ENCODE measurements around the gene NEO1. TPM values are rescaled to one million over a fixed set of nuclear protein-coding genes. Genes with fewer than 3 reads are reported as not detected.

The NEO1 gene
- total and polyA plus RNA-seq, 7 donors = 2.5 to 33.3 (median 22.5) TPM

DNA sequence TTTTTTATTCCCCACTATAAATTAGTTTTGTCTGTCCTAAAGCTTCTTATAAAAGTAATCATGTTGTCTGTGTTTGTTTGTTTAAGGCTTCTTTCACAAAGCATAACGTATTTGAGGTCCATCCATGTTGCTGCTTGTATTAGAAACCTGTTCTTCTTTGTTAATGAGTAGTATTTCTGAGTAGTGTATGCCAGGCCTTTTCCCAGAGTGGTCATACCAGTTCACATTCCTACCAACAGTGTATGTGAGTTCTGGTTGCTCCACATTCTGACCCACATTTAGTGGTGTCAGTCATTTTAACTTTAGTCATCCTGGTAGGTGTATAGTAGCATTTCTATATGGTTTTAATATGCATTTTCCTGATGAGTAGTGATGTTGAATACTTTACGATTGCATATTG, 98.6 kb downstream of the NEO1 start:
- intact Hi-C loops (cut with DNase I) = no loop called here
- Histone ChIP-seq H3K9me3 (peaks cover 14% of the 10 kb centered on the region), H3K4me3 (no peak overlapping the region), H3K4me1 (peaks cover 35% of the 10 kb centered on the region), H3K27me3 (ENCODE audit: insufficient read depth in 3 of 3, low read length in 2 of 3) (no peaks in the 10 kb centered on the region), H3K36me3 (ENCODE audit: insufficient read depth in 1 of 2, low read depth in 1 of 2) (no peaks in the 10 kb centered on the region), H3K27ac (peak overlapping the region; percentile 79)
- TF ChIP-seq, protein P1, sequence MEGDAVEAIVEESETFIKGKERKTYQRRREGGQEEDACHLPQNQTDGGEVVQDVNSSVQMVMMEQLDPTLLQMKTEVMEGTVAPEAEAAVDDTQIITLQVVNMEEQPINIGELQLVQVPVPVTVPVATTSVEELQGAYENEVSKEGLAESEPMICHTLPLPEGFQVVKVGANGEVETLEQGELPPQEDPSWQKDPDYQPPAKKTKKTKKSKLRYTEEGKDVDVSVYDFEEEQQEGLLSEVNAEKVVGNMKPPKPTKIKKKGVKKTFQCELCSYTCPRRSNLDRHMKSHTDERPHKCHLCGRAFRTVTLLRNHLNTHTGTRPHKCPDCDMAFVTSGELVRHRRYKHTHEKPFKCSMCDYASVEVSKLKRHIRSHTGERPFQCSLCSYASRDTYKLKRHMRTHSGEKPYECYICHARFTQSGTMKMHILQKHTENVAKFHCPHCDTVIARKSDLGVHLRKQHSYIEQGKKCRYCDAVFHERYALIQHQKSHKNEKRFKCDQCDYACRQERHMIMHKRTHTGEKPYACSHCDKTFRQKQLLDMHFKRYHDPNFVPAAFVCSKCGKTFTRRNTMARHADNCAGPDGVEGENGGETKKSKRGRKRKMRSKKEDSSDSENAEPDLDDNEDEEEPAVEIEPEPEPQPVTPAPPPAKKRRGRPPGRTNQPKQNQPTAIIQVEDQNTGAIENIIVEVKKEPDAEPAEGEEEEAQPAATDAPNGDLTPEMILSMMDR (IDR thresholded peaks at IDR 0.05) = no peak
- ATAC-seq (peak; percentile 65 to 77 (median 66)), DNase-seq (no peak)
- WGBS, 3 donors = 62 to 67% (median 65%) methylated on average over 2 of the region's 2 CpGs

DNA sequence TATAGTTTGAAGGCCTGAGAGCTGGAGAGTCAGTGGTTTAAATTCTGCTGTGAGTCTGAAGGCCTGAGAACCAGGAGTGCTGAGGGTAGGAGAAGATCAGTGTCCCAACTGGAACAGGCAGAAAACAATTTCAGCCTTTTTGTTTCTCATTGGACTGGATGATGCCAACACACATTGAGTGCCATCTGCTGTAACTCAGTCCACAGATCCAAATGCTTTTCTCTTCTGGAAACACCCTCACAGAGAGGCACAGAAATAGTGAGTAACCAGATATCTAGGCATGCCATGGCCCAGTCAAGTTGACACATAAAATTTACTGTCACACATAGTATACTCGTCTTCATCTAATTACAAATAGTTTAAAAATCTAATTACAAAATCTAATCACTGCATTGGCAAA, 100.8 kb downstream of the NEO1 start:
- WGBS, 3 donors = 13 to 41% (median 26%) methylated on average over 1 of the region's 1 CpG
- TF ChIP-seq, protein P1 (IDR thresholded peaks at IDR 0.05) = no peak
- H3K9me3 ChIP-seq = peaks cover 16% of the 10 kb centered on the region
- no peaks in the 10 kb centered on the region for H3K27me3 ChIP-seq (ENCODE audit: insufficient read depth in 3 of 3, low read length in 2 of 3)
- DNase-seq = no peak
- intact Hi-C loops (cut with DNase I) = no loop called here
- H3K4me3 ChIP-seq = no peak overlapping the region
- peak overlapping the region; percentile 79 for H3K27ac ChIP-seq
- peak; percentile 88 to 95 (median 94) for ATAC-seq
- peaks cover 35% of the 10 kb centered on the region for H3K4me1 ChIP-seq
- H3K36me3 ChIP-seq (ENCODE audit: insufficient read depth in 1 of 2, low read depth in 1 of 2) = no peaks in the 10 kb centered on the region

DNA sequence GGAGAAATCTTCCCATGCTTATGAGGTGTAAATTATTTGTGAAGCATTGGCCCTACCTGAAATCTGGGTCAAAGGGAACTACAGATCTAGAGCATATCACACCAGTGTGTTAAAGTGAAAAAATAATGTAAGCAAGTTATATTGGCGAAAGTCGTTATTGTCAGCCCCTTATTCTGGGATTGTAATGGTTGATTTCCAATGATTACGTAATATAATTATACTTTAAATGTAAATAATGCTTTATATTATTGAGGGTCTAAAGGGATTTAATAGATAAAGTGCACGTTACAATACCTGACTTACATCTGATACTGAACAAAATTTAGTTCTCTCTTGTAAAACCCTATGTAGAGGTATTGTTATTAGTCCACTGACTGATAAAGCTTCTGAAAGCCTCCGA, 101.2 kb downstream of the NEO1 start:
- H3K4me1 ChIP-seq = peaks cover 35% of the 10 kb centered on the region
- DNase-seq (no peak), ATAC-seq (peak; percentile 15 to 61 (median 48))
- peaks cover 16% of the 10 kb centered on the region for H3K9me3 ChIP-seq
- intact Hi-C loops (cut with DNase I) = no loop called here
- WGBS, 3 donors = 63 to 70% (median 66%) methylated on average over 5 of the region's 5 CpGs
- H3K27ac ChIP-seq = peak overlapping the region; percentile 79
- H3K4me3 ChIP-seq = no peak overlapping the region
- H3K27me3 ChIP-seq (ENCODE audit: insufficient read depth in 3 of 3, low read length in 2 of 3) = no peaks in the 10 kb centered on the region
- no peaks in the 10 kb centered on the region for H3K36me3 ChIP-seq (ENCODE audit: insufficient read depth in 1 of 2, low read depth in 1 of 2)
- TF ChIP-seq, protein P1 (IDR thresholded peaks at IDR 0.05) = no peak

DNA sequence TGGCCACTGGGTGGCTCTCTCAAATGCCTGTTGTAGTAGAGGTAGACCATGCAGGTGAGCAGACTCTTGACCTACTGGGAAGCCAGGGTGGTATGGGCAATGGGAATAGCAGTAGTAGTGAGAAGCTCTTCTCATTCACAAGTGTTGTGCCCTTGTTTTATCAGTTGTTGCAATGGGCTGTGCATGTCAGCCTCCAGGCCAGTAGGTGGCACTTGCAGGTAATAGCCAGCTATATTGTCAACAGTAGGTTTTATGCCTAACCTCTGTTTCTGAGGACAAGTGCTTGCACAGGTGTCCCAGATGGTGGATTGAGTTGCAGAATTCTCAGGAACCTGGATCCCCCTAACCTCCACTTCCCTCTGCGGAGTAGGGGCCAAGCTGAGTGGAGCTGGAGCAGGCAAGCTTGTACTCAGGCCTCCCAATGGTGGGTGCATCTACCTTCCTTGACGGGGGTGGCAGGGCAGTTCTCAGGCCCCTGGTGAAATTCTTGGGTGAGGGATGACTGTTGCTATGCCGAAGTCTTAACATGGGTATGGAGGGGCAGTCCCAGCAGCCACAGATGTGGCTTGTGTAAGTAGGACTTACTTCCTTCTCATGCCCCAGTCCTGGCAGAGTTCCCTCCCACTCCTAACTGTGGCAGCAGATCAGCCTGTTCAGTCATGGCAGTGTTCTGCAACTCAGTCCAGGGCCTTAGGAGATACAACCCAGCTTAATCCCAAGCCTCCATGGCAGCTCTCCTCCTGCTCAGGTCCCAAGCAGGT, 104.3 kb downstream of the NEO1 start:
- no peak overlapping the region for H3K27ac ChIP-seq
- peaks cover 16% of the 10 kb centered on the region for H3K9me3 ChIP-seq
- ATAC-seq (no peak), DNase-seq (no peak)
- no peaks in the 10 kb centered on the region for H3K36me3 ChIP-seq (ENCODE audit: insufficient read depth in 1 of 2, low read depth in 1 of 2)
- intact Hi-C loops (cut with DNase I) = no loop called here
- H3K27me3 ChIP-seq (ENCODE audit: insufficient read depth in 3 of 3, low read length in 2 of 3) = no peaks in the 10 kb centered on the region
- no peak overlapping the region for H3K4me3 ChIP-seq
- peaks cover 28% of the 10 kb centered on the region for H3K4me1 ChIP-seq
- TF ChIP-seq, protein P1 (IDR thresholded peaks at IDR 0.05) = no peak
- WGBS, 3 donors = 95 to 97% (median 95%) methylated on average over 3 of the region's 3 CpGs

DNA sequence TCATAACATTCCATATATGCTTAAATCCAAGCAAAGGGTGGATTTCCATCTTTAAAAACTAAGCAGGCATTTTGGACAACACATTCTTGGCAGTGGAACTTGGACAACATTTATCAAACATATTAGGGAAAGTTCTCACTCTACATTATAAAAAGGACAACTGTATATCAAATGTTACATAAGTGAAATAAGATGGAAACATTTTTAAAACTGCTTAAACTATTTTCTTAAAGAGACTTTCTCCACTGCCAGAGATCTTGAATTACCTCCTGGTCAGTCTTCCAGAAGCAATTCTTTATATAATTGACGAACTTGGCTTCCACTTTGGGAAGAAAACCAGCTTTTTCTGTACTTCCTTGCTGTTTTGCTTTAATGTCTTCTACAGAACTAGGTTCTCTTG, 109.3 kb downstream of the NEO1 start:
- ATAC-seq (no peak), DNase-seq (no peak)
- Histone ChIP-seq H3K4me3 (no peak overlapping the region), H3K27me3 (ENCODE audit: insufficient read depth in 3 of 3, low read length in 2 of 3) (no peaks in the 10 kb centered on the region), H3K36me3 (ENCODE audit: insufficient read depth in 1 of 2, low read depth in 1 of 2) (no peaks in the 10 kb centered on the region), H3K27ac (no peak overlapping the region), H3K4me1 (peaks cover 15% of the 10 kb centered on the region), H3K9me3 (no peaks in the 10 kb centered on the region)
- WGBS, 3 donors = 55 to 67% (median 65%) methylated on average over 1 of the region's 1 CpG
- intact Hi-C loops (cut with DNase I) = no loop called here
- TF ChIP-seq, protein P1 (IDR thresholded peaks at IDR 0.05) = no peak

Data from psoas muscle (tissue), 8 donors.